ENCODE data around the gene UBQLN2.
"Not testable (repeated sequence)": the region's sequence is repeated elsewhere in the genome, so short reads cannot be mapped to it uniquely, and the experiment has no call there.

- TF ChIP-seq FOXM1 (IDR thresholded peaks at IDR 0.05; ENCODE audit: borderline replicate concordance); FOXK2 (IDR thresholded peaks at IDR 0.05); HDGF (IDR thresholded peaks at IDR 0.05; ENCODE audit: borderline replicate concordance); SP1 (IDR thresholded peaks at IDR 0.05); NFRKB (IDR thresholded peaks at IDR 0.05); BHLHE40 (IDR thresholded peaks at IDR 0.05; ENCODE audit: borderline replicate concordance); ZNF384 (IDR thresholded peaks at IDR 0.05); PKNOX1 (IDR thresholded peaks at IDR 0.05); SUZ12 (IDR thresholded peaks at IDR 0.05): not testable (repeated sequence)
Observed at GRCh38 chrX:56529482-56530007, 33.9 kb upstream of the UBQLN2 start.
